ENCODE data around the gene OTOF. TPM values are rescaled to one million over a fixed set of nuclear protein-coding genes. Genes with fewer than 3 reads are reported as not detected.

The OTOF gene
- total RNA-seq, 8 experiments from 2014 or later = 0.05 to 0.61 (median 0.31) TPM; not detected in 1

GRCh38 chr2:26465981-26466471 lies 11.9 kb downstream of the OTOF start:
- WGBS, 10 experiments = 50 to 88% (median 61%) methylated on average over 1 to 6 of the region's 10 CpGs; no CpG with 5 or more reads in 5 of the 10 experiments
- in situ Hi-C loops (cut with MboI; ENCODE audit: low pct_unique_long_range_greater_than_20kb in 2 of 9, low sequenced_read_pairs in 9 of 9, unreplicated experiment in 9 of 9) = loop anchor here in 1 of 9 experiments (25.0 kb wide), 1 partner anchor 229 kb away; the partner anchor contains the start of genes HADHA and HADHB
- Histone ChIP-seq H3K4me3 (no peak overlapping the region), H3K4me1 (replicated peaks in 1 of 2) (peaks cover 12 to 15% of the 10 kb centered on the region in 2 donors), H3K27ac (no peak overlapping the region)
- no peak for ATAC-seq (replicated peaks in 6 of 8)

- no peak overlapping the region for H3K27ac ChIP-seq
- in situ Hi-C loops (cut with MboI; ENCODE audit: low pct_unique_long_range_greater_than_20kb in 2 of 9, low sequenced_read_pairs in 9 of 9, unreplicated experiment in 9 of 9) = loop anchor here in 1 of 9 experiments (25.0 kb wide), 1 partner anchor 228 kb away; the partner anchor contains the start of genes HADHA and HADHB
- H3K4me1 ChIP-seq (replicated peaks in 1 of 2) = peaks cover 12 to 15% of the 10 kb centered on the region in 2 donors
- no peak for ATAC-seq (replicated peaks in 6 of 8)
- H3K4me3 ChIP-seq = no peak overlapping the region
- WGBS, 10 experiments = 100% methylated on average over 1 of the region's 11 CpGs; no CpG with 5 or more reads in 9 of the 10 experiments
Measured at GRCh38 chr2:26465266-26465925, 12.5 kb downstream of the OTOF start.

DNA sequence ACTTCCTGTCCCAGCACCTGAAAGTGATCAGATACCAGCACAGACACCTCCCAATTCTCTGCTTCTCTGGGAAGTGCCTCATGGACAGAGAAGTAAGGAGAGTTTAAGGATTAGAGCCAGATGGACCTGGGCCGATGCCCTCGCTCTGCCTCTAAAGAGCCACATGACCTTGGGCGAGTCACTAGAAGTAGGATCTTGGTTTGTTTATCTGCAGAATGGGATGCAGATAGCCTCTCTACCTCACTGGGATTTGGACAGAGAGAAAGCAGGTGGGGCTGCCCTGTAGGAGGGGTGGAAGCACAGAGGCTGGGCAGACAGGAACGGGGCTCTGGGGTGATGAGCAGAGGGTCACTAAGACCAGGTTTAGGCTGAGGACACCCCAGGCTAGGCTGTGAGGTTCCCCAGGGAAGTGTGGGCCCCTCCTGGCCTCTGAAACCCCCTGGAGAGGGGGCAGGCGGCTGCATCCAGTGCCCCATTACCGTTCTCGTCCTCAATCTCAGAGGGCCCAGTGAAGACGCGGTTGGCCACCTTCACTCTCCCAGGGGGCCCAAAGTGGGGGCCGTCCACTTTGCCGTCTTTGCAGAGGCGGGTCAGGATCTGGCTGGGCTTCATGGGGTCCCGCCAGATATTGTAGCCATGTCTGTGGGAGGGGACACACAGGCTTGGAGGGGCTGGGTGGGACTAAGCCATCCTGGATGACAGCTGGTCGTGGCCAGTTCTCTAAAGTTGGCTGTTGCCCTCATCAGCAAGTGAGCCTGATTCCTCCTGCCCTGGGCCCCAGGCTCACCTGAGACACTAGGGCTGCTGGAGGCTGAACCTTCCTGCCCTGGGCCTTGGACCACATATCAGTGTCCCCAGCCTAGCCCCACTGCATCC lies 13.3 kb downstream of the OTOF start:
- in situ Hi-C loops (cut with MboI; ENCODE audit: low pct_unique_long_range_greater_than_20kb in 2 of 9, low sequenced_read_pairs in 9 of 9, unreplicated experiment in 9 of 9) = loop anchor here in 1 of 9 experiments (25.0 kb wide), 1 partner anchor 227 kb away; the partner anchor contains the start of genes HADHA and HADHB
- peaks cover 12 to 15% of the 10 kb centered on the region in 2 donors for H3K4me1 ChIP-seq (replicated peaks in 1 of 2)
- 54 to 87% (median 69%) methylated on average over 1 to 6 of the region's 14 CpGs; no CpG with 5 or more reads in 6 of the 10 experiments for WGBS, 10 experiments
- no peak overlapping the region for H3K4me3 ChIP-seq
- ATAC-seq (replicated peaks in 6 of 8) = no peak
- H3K27ac ChIP-seq = no peak overlapping the region

- WGBS, 10 experiments = 85 to 93% (median 93%) methylated on average over 3 to 8 of the region's 25 CpGs; no CpG with 5 or more reads in 7 of the 10 experiments
- Histone ChIP-seq H3K4me1 (replicated peaks in 1 of 2) (peaks cover 12 to 15% of the 10 kb centered on the region in 2 donors), H3K4me3 (no peak overlapping the region), H3K27ac (no peak overlapping the region)
- peak; percentile 5 to 58 (median 36) for ATAC-seq (replicated peaks in 6 of 8)
- in situ Hi-C loops (cut with MboI; ENCODE audit: low pct_unique_long_range_greater_than_20kb in 2 of 9, low sequenced_read_pairs in 9 of 9, unreplicated experiment in 9 of 9) = loop anchor here in 1 of 9 experiments (25.0 kb wide), 1 partner anchor 226 kb away; the partner anchor contains the start of genes HADHA and HADHB
Measured at GRCh38 chr2:26463244-26464192, 14.4 kb downstream of the OTOF start.

DNA sequence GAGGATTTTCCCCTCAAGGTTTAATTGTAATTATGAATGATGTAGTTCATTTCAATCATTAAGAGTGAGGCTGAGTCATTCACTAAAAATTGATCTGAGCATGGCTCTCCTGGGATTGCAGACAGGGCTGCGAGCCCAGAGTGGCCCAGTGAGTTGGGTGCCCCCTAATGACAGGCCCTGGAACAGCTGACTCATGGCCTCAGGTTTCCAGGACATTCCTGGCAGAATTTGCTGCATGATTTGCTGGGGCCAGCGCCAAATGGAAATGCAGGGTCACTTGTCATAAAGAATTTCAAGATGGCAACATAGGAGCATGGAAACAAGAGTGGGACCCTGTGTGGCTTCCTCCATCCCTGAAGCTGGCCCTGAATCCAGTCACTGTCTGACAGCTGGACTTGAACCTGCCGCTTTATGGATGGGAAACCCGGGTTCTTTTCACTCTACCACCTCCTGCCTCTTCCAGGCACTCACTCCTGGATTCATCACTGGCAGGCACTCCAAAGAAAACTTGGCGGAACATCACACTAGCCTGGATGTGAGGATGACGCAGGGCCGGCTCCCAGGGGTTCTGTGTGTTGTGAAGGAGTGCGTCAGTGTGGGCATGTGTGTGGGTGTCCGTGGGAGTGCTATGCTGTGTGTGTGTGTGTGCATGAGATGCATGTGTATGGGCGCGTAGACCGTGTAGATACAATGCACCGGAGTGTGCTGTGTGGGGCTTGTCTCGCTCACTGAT lies 15.2 kb downstream of the OTOF start:
- no peak overlapping the region for H3K27ac ChIP-seq
- peaks cover 14 to 15% of the 10 kb centered on the region in 2 donors for H3K4me1 ChIP-seq (replicated peaks in 1 of 2)
- in situ Hi-C loops (cut with MboI; ENCODE audit: low pct_unique_long_range_greater_than_20kb in 2 of 9, low sequenced_read_pairs in 9 of 9, unreplicated experiment in 9 of 9) = loop anchor here in 1 of 9 experiments (25.0 kb wide), 1 partner anchor 225 kb away; the partner anchor contains the start of genes HADHA and HADHB
- WGBS, 10 experiments = 17 to 88% (median 80%) methylated on average over 1 to 6 of the region's 14 CpGs; no CpG with 5 or more reads in 3 of the 10 experiments
- ATAC-seq (replicated peaks in 6 of 8) = peak; percentile 69 to 91 (median 80)
- no peak overlapping the region for H3K4me3 ChIP-seq

DNA sequence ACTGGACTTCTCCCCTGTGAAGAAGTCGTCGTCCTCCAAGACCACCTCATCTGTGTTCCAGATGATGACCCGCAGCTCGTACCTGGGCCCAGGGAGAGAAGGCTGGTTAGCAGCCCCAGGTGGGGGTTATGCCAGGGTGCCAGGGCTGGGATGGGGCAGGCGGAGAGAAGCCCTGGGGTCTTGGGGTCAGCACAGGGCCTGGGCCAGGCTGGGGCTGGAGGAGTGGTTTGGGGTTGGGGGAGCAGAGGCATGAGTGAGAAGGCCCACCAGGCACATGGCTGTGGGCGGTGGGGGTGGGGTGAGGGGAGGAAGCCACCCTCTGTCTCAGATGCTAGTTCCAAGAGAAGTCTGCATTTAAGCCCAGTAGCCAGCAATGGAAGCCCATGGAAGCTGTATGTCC lies 15.8 kb downstream of the OTOF start:
- H3K4me3 ChIP-seq = no peak overlapping the region
- no peak overlapping the region for H3K27ac ChIP-seq
- ATAC-seq (replicated peaks in 6 of 8) = no peak
- in situ Hi-C loops (cut with MboI; ENCODE audit: low pct_unique_long_range_greater_than_20kb in 2 of 9, low sequenced_read_pairs in 9 of 9, unreplicated experiment in 9 of 9) = loop anchor here in 1 of 9 experiments (25.0 kb wide), 1 partner anchor 225 kb away; the partner anchor contains the start of genes HADHA and HADHB
- H3K4me1 ChIP-seq (replicated peaks in 1 of 2) = peaks cover 20 to 21% of the 10 kb centered on the region in 2 donors
- no CpG with 5 or more reads among the region's 6 CpGs for WGBS, 10 experiments

DNA sequence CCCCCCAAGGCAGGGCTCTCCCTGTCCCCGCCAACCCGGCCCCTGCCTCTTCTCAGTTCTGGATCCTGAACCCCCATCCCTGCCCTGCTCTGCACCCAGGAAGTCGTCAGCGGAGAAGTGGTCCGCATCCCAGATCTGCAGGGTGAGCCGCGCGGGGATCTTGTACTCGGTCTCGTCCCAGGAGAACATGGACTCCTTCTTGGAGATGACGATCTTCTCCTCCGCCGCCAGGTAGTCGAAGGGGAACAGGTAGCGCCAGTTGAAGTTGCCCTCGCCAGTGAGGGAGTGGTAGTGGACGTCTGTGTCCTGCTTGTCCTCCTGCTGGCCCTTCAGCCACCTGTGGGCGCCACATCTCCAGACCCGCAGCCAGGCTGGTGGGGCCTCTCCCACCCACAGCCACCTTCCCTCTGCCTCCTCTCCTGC lies 16.3 kb downstream of the OTOF start:
- WGBS, 10 experiments = 60 to 97% methylated on average over 1 to 6 of the region's 19 CpGs; no CpG with 5 or more reads in 8 of the 10 experiments
- in situ Hi-C loops (cut with MboI; ENCODE audit: low pct_unique_long_range_greater_than_20kb in 2 of 9, low sequenced_read_pairs in 9 of 9, unreplicated experiment in 9 of 9) = loop anchor here in 1 of 9 experiments (25.0 kb wide), 1 partner anchor 224 kb away; the partner anchor contains the start of genes HADHA and HADHB
- ATAC-seq (replicated peaks in 6 of 8) = no peak
- no peak overlapping the region for H3K4me3 ChIP-seq
- H3K27ac ChIP-seq = no peak overlapping the region
- H3K4me1 ChIP-seq (replicated peaks in 1 of 2) = peaks cover 22 to 24% of the 10 kb centered on the region in 2 donors

GRCh38 chr2:26460613-26461031 lies 17.3 kb downstream of the OTOF start:
- peaks cover 22 to 27% of the 10 kb centered on the region in 2 donors for H3K4me1 ChIP-seq (replicated peaks in 1 of 2)
- no peak overlapping the region for H3K4me3 ChIP-seq
- no peak overlapping the region for H3K27ac ChIP-seq
- ATAC-seq (replicated peaks in 6 of 8) = no peak
- WGBS, 10 experiments = 59 to 100% (median 94%) methylated on average over 1 to 10 of the region's 19 CpGs; no CpG with 5 or more reads in 4 of the 10 experiments
- in situ Hi-C loops (cut with MboI; ENCODE audit: low pct_unique_long_range_greater_than_20kb in 2 of 9, low sequenced_read_pairs in 9 of 9, unreplicated experiment in 9 of 9) = loop anchor here in 1 of 9 experiments (25.0 kb wide), 1 partner anchor 223 kb away; the partner anchor contains the start of genes HADHA and HADHB

GRCh38 chr2:26459991-26460612 lies 17.8 kb downstream of the OTOF start:
- peaks cover 22 to 27% of the 10 kb centered on the region in 2 donors for H3K4me1 ChIP-seq (replicated peaks in 1 of 2)
- 17 to 78% (median 60%) methylated on average over 1 to 8 of the region's 15 CpGs; no CpG with 5 or more reads in 5 of the 10 experiments for WGBS, 10 experiments
- peak in 1 of 8 experiments; percentile 21 for ATAC-seq (replicated peaks in 6 of 8)
- H3K4me3 ChIP-seq = no peak overlapping the region
- no peak overlapping the region for H3K27ac ChIP-seq
- in situ Hi-C loops (cut with MboI; ENCODE audit: low pct_unique_long_range_greater_than_20kb in 2 of 9, low sequenced_read_pairs in 9 of 9, unreplicated experiment in 9 of 9) = loop anchor here in 1 of 9 experiments (25.0 kb wide), 1 partner anchor 223 kb away; the partner anchor contains the start of genes HADHA and HADHB

GRCh38 chr2:26458365-26459042 lies 19.4 kb downstream of the OTOF start:
- no peak for ATAC-seq (replicated peaks in 6 of 8)
- in situ Hi-C loops (cut with MboI; ENCODE audit: low pct_unique_long_range_greater_than_20kb in 2 of 9, low sequenced_read_pairs in 9 of 9, unreplicated experiment in 9 of 9) = loop anchor here in 1 of 9 experiments (25.0 kb wide), 1 partner anchor 221 kb away; the partner anchor contains the start of genes HADHA and HADHB
- no peak overlapping the region for H3K27ac ChIP-seq
- H3K4me3 ChIP-seq = no peak overlapping the region
- H3K4me1 ChIP-seq (replicated peaks in 1 of 2) = peaks cover 20 to 23% of the 10 kb centered on the region in 2 donors
- 40 to 100% (median 87%) methylated on average over 1 to 8 of the region's 14 CpGs; no CpG with 5 or more reads in 1 of the 10 experiments for WGBS, 10 experiments
